Thyroid gland (tissue), 4 donors: ENCODE measurements around the gene GPR55. TPM values are rescaled to one million over a fixed set of nuclear protein-coding genes. Genes with fewer than 3 reads are reported as not detected.

ENCODE experiments used
- DNase-seq, 2 donors: peaks; one replicate each; pipeline ENCODE4 v3.0.0-alpha.2; 2019
- H3K27ac ChIP-seq, 3 donors: fragments of 200-600 bp; sonication (generic); 1 replicate in 2 of 3; 2 replicates in 1 of 3; pipeline ENCODE4 v1.5.1; 2016 to 2019; ENCODE audit warnings: mild to moderate bottlenecking in 1 of 3, moderate library complexity in 1 of 3
- H3K27me3 ChIP-seq: fragments of 200-600 bp; sonication (generic); one replicate; pipeline ENCODE4 v1.5.1; 2019
- H3K36me3 ChIP-seq, 2 donors: fragments of 200-600 bp; sonication (generic); one replicate each; pipeline ENCODE4 v1.5.1; 2016 to 2019
- H3K4me1 ChIP-seq, 2 donors: fragments of 200-600 bp; sonication (generic); one replicate each; pipeline ENCODE4 v1.5.1; 2017 to 2019
- H3K4me3 ChIP-seq, 3 donors: fragments of 200-600 bp; sonication (generic); replicated peaks in 1 of 3; 1 replicate in 2 of 3; 2 replicates in 1 of 3; pipeline ENCODE4 v1.5.1; 2016; ENCODE audit warnings: mild to moderate bottlenecking in 1 of 3
- H3K9me3 ChIP-seq: fragments of 200-600 bp; sonication (generic); one replicate; pipeline ENCODE4 v1.5.1; 2017
- CTCF ChIP-seq, 6 experiments: fragments of 200-600 bp in 3 of 6; fragments of 450-650 bp in 3 of 6; sonication (generic) in 3 of 6; IDR thresholded peaks; one replicate each; pipeline ENCODE4 v1.5.1; 2016 to 2019; ENCODE audit warnings: antibody characterized with exemption in 6 of 6, mild to moderate bottlenecking in 2 of 6, inconsistent platforms in 1 of 6, moderate library complexity in 1 of 6
- POLR2A ChIP-seq, 2 donors: fragments of 450-650 bp; IDR thresholded peaks; one replicate each; pipeline ENCODE4 v1.6.1; 2017; ENCODE audit warnings: antibody characterized with exemption in 2 of 2, mild to moderate bottlenecking in 2 of 2, moderate library complexity in 1 of 2
- WGBS, 2 donors: methylation state at CpG; one replicate each; pipeline ENCODE4 v1.1.5; 2017; 5-methylcytosine and 5-hydroxymethylcytosine counted together
- intact Hi-C: fragments of 100-400 bp; cut with DNase I; formaldehyde crosslinking; loops from one replicate; pipeline ENCODE4 v1.15.1; 2023
- total RNA-seq, 4 donors: library from RNA; depleted of rRNA; stranded (reverse); fragments of >200 nt; gene quantifications; one replicate each; pipeline ENCODE4 v1.2.3, GENCODE V29; 2016

Gene GPR55
- total RNA-seq, 4 donors from 2014 or later: 0.11 TPM; not detected in 3

DNA sequence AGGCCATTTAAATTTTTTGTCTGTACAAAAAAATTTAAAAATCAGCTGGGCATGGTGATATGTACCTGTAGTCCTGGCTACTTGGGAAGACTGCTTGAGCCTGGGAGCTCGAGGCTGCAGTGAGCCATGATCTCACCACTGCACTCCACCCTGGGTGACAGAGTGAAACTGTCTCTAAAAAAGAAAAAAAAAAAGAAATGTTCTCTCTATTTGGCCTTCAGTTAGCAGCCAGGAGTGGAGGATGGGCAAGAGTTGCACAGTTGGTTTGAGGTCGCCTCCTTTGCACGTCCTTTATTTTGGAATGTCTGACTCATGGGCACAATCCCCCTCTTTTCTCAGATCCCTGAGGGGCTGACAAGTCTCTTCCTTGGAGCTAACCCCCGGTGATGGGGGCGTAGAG, 34.0 kb downstream of the GPR55 start:
- WGBS, 2 donors: 50 to 62% methylated on average over 5 of the region's 5 CpGs
- intact Hi-C loops: no loop called here
- no peak for TF ChIP-seq POLR2A (IDR thresholded peaks at IDR 0.05)
- TF ChIP-seq CTCF (IDR thresholded peaks at IDR 0.05): no peak
- no peak for DNase-seq
- H3K4me3 ChIP-seq: no peak overlapping the region
- H3K9me3 ChIP-seq: no peaks in the 10 kb centered on the region
- H3K36me3 ChIP-seq: no peaks in the 10 kb centered on the region
- H3K4me1 ChIP-seq: peaks cover 8 to 24% of the 10 kb centered on the region in 2 donors
- H3K27ac ChIP-seq: no peak overlapping the region
- no peaks in the 10 kb centered on the region for H3K27me3 ChIP-seq

DNA sequence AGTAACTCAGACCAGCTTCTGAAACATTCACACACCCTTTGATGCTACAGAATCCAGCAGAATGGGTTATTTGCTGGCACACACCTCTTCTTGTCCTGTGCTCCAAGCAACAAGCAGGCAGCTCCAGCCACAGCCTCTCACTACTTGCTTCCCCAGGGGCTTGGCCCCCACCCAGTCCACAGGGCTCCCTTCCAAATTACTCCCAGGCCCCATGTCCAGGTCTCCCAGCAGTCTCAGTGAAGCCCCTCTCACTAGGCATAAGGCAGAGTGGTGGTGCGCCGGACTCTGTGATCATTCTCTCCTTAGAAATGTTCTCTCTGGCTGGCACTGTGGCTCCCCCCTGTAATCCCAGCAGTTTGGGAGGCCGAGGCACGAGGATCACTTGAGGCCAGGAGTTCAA, 34.4 kb downstream of the GPR55 start:
- H3K36me3 ChIP-seq: no peaks in the 10 kb centered on the region
- H3K27ac ChIP-seq: no peak overlapping the region
- no peaks in the 10 kb centered on the region for H3K9me3 ChIP-seq
- no peaks in the 10 kb centered on the region for H3K27me3 ChIP-seq
- 91% methylated on average over 4 of the region's 4 CpGs for WGBS, 2 donors
- peaks cover 8 to 20% of the 10 kb centered on the region in 2 donors for H3K4me1 ChIP-seq
- intact Hi-C loops: no loop called here
- TF ChIP-seq CTCF (IDR thresholded peaks at IDR 0.05): no peak
- TF ChIP-seq POLR2A (IDR thresholded peaks at IDR 0.05): no peak
- no peak overlapping the region for H3K4me3 ChIP-seq
- no peak for DNase-seq

- DNase-seq: no peak
- H3K27ac ChIP-seq: no peak overlapping the region
- 87 to 90% methylated on average over 22 of the region's 22 CpGs for WGBS, 2 donors
- H3K9me3 ChIP-seq: no peaks in the 10 kb centered on the region
- H3K27me3 ChIP-seq: no peaks in the 10 kb centered on the region
- peaks cover 4 to 14% of the 10 kb centered on the region in 2 donors for H3K4me1 ChIP-seq
- H3K36me3 ChIP-seq: no peaks in the 10 kb centered on the region
- TF ChIP-seq CTCF (IDR thresholded peaks at IDR 0.05) (no peak), POLR2A (IDR thresholded peaks at IDR 0.05) (no peak)
- H3K4me3 ChIP-seq: no peak overlapping the region
- intact Hi-C loops: no loop called here
Measured at GRCh38 chr2:230889911-230890601, 35.0 kb downstream of the GPR55 start.

DNA sequence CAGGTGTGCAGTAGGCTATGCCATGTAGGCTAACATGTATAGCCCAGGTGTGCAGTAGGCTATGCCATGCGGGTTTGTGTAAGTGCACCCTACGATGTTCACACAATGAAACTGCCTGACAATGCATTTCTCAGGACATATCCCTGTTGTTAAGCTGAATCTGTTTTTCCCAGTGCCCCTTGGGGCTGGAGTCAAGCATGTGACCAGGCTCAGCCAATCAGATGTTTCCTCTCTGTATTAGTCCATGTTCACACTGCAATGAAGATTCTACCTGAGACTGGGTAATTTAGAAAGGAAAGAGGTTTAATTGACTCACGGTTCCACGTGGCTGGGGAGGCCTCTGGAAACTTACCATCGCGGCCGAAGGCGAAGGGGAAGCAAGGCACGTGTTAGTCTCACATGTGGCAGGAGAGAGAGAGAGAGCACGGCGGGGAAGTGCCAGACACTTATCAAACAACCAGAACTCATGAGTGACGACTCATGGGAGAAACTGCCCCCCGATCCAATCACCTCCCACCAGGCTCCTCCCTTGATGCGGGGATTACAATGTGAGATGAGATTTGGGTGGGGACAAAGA, 36.1 kb downstream of the GPR55 start:
- H3K27me3 ChIP-seq: no peaks in the 10 kb centered on the region
- no peak overlapping the region for H3K27ac ChIP-seq
- 88% methylated on average over 14 of the region's 14 CpGs for WGBS, 2 donors
- peaks cover 0 to 6% of the 10 kb centered on the region in 2 donors for H3K4me1 ChIP-seq
- H3K9me3 ChIP-seq: no peaks in the 10 kb centered on the region
- no peak for DNase-seq
- intact Hi-C loops: no loop called here
- no peaks in the 10 kb centered on the region for H3K36me3 ChIP-seq
- no peak for TF ChIP-seq POLR2A (IDR thresholded peaks at IDR 0.05)
- TF ChIP-seq CTCF (IDR thresholded peaks at IDR 0.05): no peak
- H3K4me3 ChIP-seq: no peak overlapping the region

DNA sequence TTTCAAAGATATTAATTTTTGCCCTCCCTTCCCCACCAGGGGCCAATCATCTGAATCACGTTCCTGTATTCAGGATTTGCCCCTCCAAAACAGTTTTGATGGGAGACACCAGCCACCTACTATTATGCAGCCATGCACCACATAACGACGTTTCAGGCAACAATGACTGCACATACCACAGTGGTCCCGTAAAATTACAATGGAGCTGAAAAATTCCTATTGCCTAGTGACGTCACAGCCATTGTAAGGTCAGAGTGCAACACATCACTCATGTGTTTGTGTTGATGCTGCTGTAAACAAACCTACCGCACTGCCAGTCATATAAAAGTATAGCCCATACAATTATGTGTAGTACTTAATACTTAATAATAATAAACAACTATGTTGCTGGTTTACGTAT, 37.7 kb downstream of the GPR55 start:
- no peak overlapping the region for H3K4me3 ChIP-seq
- H3K9me3 ChIP-seq: no peaks in the 10 kb centered on the region
- no peaks in the 10 kb centered on the region for H3K4me1 ChIP-seq
- 72 to 79% methylated on average over 7 of the region's 7 CpGs for WGBS, 2 donors
- intact Hi-C loops: no loop called here
- TF ChIP-seq POLR2A (IDR thresholded peaks at IDR 0.05) (no peak), CTCF (IDR thresholded peaks at IDR 0.05) (no peak)
- no peaks in the 10 kb centered on the region for H3K36me3 ChIP-seq
- H3K27me3 ChIP-seq: no peaks in the 10 kb centered on the region
- no peak overlapping the region for H3K27ac ChIP-seq
- no peak for DNase-seq
